ENCODE data around the gene TLR10. TPM values are rescaled to one million over a fixed set of nuclear protein-coding genes. Genes with fewer than 3 reads are reported as not detected.

The TLR10 gene
- total RNA-seq, 4 donors from 2014 or later: under 0.01 to 0.22 TPM; not detected in 2

DNA sequence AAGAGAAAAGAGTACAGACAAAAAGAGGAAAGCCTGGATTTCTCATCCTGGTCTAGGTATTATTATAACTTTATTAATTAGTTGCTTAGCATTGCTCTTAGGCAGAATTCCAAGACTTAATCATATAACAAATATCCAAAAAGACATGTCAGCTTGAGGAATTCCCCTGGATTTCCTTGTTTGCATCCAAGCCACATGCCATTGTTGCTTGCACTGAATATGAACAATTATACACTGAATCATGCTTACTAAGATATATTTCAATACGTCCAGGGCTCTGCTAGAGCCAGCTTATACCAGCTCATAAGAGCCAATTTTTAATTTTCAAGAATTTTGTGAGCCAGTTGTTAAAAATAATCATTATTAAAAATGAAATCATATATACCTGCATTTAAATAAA, 5.5 kb upstream of the TLR10 start:
- DNase-seq (ENCODE audit: low spot score in 2 of 2): no peak
- 33 to 45% methylated on average over 1 of the region's 1 CpG for WGBS, 2 donors
- Histone ChIP-seq H3K27ac (no peak overlapping the region), H3K9me3 (peaks cover 0 to 3% (median 0%) of the 10 kb centered on the region in 4 donors), H3K4me1 (no peaks in the 10 kb centered on the region), H3K36me3 (peaks cover 0 to 4% (median 0%) of the 10 kb centered on the region in 3 donors), H3K4me3 (no peak overlapping the region), H3K27me3 (no peaks in the 10 kb centered on the region)
- TF ChIP-seq POLR2A (IDR thresholded peaks at IDR 0.05) (no peak), EP300 (IDR thresholded peaks at IDR 0.05) (no peak)
- TF ChIP-seq, protein P1, sequence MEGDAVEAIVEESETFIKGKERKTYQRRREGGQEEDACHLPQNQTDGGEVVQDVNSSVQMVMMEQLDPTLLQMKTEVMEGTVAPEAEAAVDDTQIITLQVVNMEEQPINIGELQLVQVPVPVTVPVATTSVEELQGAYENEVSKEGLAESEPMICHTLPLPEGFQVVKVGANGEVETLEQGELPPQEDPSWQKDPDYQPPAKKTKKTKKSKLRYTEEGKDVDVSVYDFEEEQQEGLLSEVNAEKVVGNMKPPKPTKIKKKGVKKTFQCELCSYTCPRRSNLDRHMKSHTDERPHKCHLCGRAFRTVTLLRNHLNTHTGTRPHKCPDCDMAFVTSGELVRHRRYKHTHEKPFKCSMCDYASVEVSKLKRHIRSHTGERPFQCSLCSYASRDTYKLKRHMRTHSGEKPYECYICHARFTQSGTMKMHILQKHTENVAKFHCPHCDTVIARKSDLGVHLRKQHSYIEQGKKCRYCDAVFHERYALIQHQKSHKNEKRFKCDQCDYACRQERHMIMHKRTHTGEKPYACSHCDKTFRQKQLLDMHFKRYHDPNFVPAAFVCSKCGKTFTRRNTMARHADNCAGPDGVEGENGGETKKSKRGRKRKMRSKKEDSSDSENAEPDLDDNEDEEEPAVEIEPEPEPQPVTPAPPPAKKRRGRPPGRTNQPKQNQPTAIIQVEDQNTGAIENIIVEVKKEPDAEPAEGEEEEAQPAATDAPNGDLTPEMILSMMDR (IDR thresholded peaks at IDR 0.05): no peak

DNA sequence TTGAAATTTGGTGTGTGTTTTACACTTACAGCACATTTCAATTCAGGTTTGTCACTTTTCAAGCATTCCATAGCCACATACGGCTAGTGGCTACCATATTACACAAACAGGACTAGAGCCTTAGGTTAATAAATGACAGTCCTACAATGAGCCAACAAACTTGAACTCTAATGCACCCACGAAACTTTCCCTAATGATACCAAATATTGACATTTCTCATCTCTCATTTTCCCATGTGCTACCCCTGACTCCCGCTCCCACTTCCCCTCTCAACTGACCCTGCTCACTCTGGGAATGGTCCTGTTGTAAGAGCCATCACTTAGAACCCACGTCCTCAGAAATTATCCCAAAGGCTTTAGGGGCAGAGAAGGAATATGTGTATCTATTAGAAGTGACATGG, 4.9 kb upstream of the TLR10 start:
- H3K27ac ChIP-seq: no peak overlapping the region
- H3K4me1 ChIP-seq: peaks cover 0 to 6% (median 0%) of the 10 kb centered on the region in 4 donors
- TF ChIP-seq, protein P1 (IDR thresholded peaks at IDR 0.05): no peak
- TF ChIP-seq EP300 (IDR thresholded peaks at IDR 0.05): no peak
- no peak for TF ChIP-seq POLR2A (IDR thresholded peaks at IDR 0.05)
- DNase-seq (ENCODE audit: low spot score in 2 of 2): no peak
- H3K4me3 ChIP-seq: no peak overlapping the region
- 80% methylated on average over 4 of the region's 4 CpGs for WGBS, 2 donors
- H3K9me3 ChIP-seq: peaks cover 0 to 3% (median 0%) of the 10 kb centered on the region in 4 donors
- no peaks in the 10 kb centered on the region for H3K27me3 ChIP-seq
- peaks cover 0 to 4% (median 0%) of the 10 kb centered on the region in 3 donors for H3K36me3 ChIP-seq

DNA sequence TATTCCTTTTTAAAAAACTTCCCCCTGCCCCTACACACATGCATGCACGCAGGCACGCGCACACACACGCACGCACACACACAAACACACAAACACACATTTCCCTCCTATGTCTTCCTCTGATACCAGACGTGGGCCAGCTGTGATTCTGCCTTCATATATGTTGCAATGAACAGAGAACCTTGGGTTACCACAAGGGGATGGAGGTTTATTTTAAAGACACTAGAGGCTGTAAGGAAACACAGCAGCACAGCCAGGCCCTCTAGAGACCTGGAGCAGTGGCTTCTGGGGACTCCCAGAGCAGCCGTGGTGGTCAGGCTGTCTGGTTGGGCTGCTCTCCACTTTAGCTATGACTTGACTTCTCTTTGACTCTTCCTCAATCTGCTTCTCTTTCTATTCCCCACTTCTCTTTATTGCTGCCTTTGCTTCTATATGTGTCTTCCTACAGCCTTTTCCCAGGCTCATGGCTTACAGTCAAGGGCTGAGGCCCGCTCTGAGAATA, 3.2 kb upstream of the TLR10 start:
- no peak for DNase-seq (ENCODE audit: low spot score in 2 of 2)
- H3K36me3 ChIP-seq: peaks cover 0 to 4% (median 0%) of the 10 kb centered on the region in 3 donors
- no peaks in the 10 kb centered on the region for H3K27me3 ChIP-seq
- TF ChIP-seq, protein P1 (IDR thresholded peaks at IDR 0.05): no peak
- peak in 1 of 2 donors; percentile 47 for TF ChIP-seq EP300 (IDR thresholded peaks at IDR 0.05)
- TF ChIP-seq POLR2A (IDR thresholded peaks at IDR 0.05): no peak
- peak overlapping the region in 1 of 4 donors; percentile 39 for H3K27ac ChIP-seq
- peaks cover 0 to 8% (median 0%) of the 10 kb centered on the region in 4 donors for H3K4me1 ChIP-seq
- WGBS, 2 donors: 77 to 87% methylated on average over 8 of the region's 8 CpGs
- no peak overlapping the region for H3K4me3 ChIP-seq
- H3K9me3 ChIP-seq: peaks cover 0 to 3% (median 0%) of the 10 kb centered on the region in 4 donors

DNA sequence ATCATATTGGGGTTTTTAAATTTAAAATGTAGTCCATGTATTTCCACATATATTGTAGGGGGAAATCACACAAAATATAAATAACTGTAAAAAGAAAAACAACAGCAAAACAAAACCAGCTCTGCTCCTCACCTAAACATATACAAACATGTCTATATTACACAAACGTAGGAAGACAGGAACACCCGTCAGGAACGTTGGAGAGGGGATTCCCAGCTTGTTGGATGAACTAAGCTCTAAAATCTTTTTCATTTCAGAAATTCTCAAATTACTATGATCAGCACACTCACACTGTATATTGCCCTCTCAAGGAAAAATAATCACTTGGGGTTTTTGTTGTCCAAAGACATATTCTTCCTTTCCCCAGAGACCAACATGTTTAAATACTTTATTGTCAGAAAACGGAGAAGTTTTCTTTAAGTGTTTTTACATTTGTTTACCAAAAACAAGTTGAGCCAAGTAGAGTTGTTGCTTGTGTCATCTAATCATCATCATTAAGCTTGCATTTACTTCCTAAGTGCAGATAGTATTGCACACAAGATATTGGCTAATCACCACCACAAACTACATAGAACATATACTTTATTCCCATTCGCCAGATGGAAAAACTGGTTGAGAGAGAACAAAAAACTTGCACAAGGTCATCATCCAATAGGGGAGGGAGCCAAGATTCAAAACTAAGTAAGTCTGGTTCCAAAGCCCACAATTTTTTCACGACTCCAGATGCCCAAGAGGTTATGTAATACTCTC, 2.4 kb upstream of the TLR10 start:
- peaks cover 0 to 3% (median 0%) of the 10 kb centered on the region in 3 donors for H3K36me3 ChIP-seq
- peak overlapping the region in 1 of 4 donors; percentile 39 for H3K27ac ChIP-seq
- H3K9me3 ChIP-seq: peaks cover 0 to 3% (median 0%) of the 10 kb centered on the region in 4 donors
- TF ChIP-seq, protein P1 (IDR thresholded peaks at IDR 0.05): no peak
- no peak for TF ChIP-seq POLR2A (IDR thresholded peaks at IDR 0.05)
- TF ChIP-seq EP300 (IDR thresholded peaks at IDR 0.05): no peak
- H3K4me3 ChIP-seq: no peak overlapping the region
- no peaks in the 10 kb centered on the region for H3K27me3 ChIP-seq
- DNase-seq (ENCODE audit: low spot score in 2 of 2): no peak
- H3K4me1 ChIP-seq: peaks cover 0 to 8% (median 0%) of the 10 kb centered on the region in 4 donors
- WGBS, 2 donors: 58 to 62% methylated on average over 6 of the region's 6 CpGs

DNA sequence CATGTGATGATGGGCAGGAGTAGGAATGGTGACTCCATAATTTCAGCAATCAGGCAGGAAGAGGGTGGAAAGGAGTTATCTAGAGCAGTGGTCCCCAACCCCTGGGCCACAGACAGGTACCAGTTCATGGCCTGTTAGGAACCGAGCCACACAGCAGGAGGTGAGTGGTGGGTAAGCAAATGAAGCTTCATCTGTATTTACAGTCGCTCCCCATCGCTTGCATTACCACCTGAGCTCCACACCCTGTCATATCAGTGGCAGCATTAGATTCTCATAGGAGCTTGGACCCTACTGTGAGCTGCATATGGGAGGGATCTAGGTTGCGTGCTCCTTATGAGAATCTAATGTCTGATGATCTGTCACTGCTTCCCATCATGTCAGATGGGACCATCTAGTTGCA, 1.4 kb upstream of the TLR10 start:
- H3K27me3 ChIP-seq: no peaks in the 10 kb centered on the region
- H3K4me3 ChIP-seq: no peak overlapping the region
- H3K9me3 ChIP-seq: no peaks in the 10 kb centered on the region
- 88 to 96% methylated on average over 4 of the region's 4 CpGs for WGBS, 2 donors
- H3K36me3 ChIP-seq: no peaks in the 10 kb centered on the region
- H3K27ac ChIP-seq: no peak overlapping the region
- H3K4me1 ChIP-seq: peaks cover 0 to 8% (median 0%) of the 10 kb centered on the region in 4 donors
- no peak for TF ChIP-seq POLR2A (IDR thresholded peaks at IDR 0.05)
- TF ChIP-seq, protein P1 (IDR thresholded peaks at IDR 0.05): no peak
- TF ChIP-seq EP300 (IDR thresholded peaks at IDR 0.05): no peak
- DNase-seq (ENCODE audit: low spot score in 2 of 2): no peak

All from tibial nerve (tissue), 4 donors.